WTC11 (cell line): Measurements from ENCODE around the gene F8. TPM values are rescaled to one million over a fixed set of nuclear protein-coding genes. Genes with fewer than 3 reads are reported as not detected.

Experiments
- ATAC-seq: fragments of 200-7000 bp; cut with Tn5 transposase; 2 replicates; pipeline ENCODE4 v1.10.0; 2021; ENCODE audit warnings: mild to moderate bottlenecking, moderate library complexity
- CTCF ChIA-PET: fragments of 300-600 bp; sonication (Branson Sonifier 250); formaldehyde crosslinking; loops from one replicate; lab custom pipeline; 2021; ENCODE audit warnings: antibody characterized with exemption; lab: Charles Lee
- POLR2A ChIA-PET: fragments of 350-600 bp; sonication (Branson Sonifier 250); formaldehyde crosslinking; loops from one replicate; lab custom pipeline; 2021; ENCODE audit warnings: antibody characterized with exemption; lab: Charles Lee
- DNase-seq: peaks from one replicate; pipeline ENCODE4 v3.0.0; 2021; ENCODE audit warnings: low spot score
- H3K27ac Mint-ChIP-seq: 2 replicates; pipeline ENCODE4 v1.8.0; 2021; ENCODE audit warnings: mixed read lengths
- H3K27me3 Mint-ChIP-seq: 2 replicates; pipeline ENCODE4 v1.8.0; 2021; ENCODE audit warnings: low read depth, mild to moderate bottlenecking, moderate library complexity, mixed read lengths
- H3K36me3 Mint-ChIP-seq: 2 replicates; pipeline ENCODE4 v1.8.0; 2021; ENCODE audit warnings: mixed read lengths
- H3K4me1 Mint-ChIP-seq: 2 replicates; pipeline ENCODE4 v1.8.0; 2022; ENCODE audit warnings: mixed read lengths
- H3K4me3 Mint-ChIP-seq: 2 replicates; pipeline ENCODE4 v1.8.0; 2021; ENCODE audit warnings: mild to moderate bottlenecking, moderate library complexity, mixed read lengths
- H3K9me3 Mint-ChIP-seq: 2 replicates; pipeline ENCODE4 v1.8.0; 2021; ENCODE audit warnings: mixed read lengths
- AFF4 ChIP-seq: sonication (generic); formaldehyde crosslinking; IDR thresholded peaks from 2 replicates; pipeline ENCODE4 v1.8.1; 2023; ENCODE audit warnings: mild to moderate bottlenecking, missing genetic modification reagents, borderline replicate concordance
- ATF1 ChIP-seq: sonication (generic); formaldehyde crosslinking; IDR thresholded peaks from 2 replicates; pipeline ENCODE4 v1.8.1; 2023; ENCODE audit warnings: mild to moderate bottlenecking, moderate library complexity, missing genetic modification reagents
- ERG ChIP-seq: fragments of 250-450 bp; sonication (Bioruptor Pico); IDR thresholded peaks from 2 replicates; pipeline ENCODE4 v1.8.0; 2021; ENCODE audit warnings: mild to moderate bottlenecking
- ESRRA ChIP-seq: sonication (generic); formaldehyde crosslinking; IDR thresholded peaks from 2 replicates; pipeline ENCODE4 v1.8.1; 2022; ENCODE audit warnings: mild to moderate bottlenecking, missing genetic modification reagents, borderline replicate concordance
- FOXP4 ChIP-seq: sonication (generic); formaldehyde crosslinking; IDR thresholded peaks from 2 replicates; pipeline ENCODE4 v1.8.0; 2022; ENCODE audit warnings: mild to moderate bottlenecking, missing genetic modification reagents
- HMGA2 ChIP-seq: fragments of 250-450 bp; sonication (Bioruptor Pico); IDR thresholded peaks from 2 replicates; pipeline ENCODE4 v1.4.0; 2021; ENCODE audit warnings: mild to moderate bottlenecking, moderate library complexity
- IRF1 ChIP-seq: sonication (generic); formaldehyde crosslinking; IDR thresholded peaks from 2 replicates; pipeline ENCODE4 v1.8.0; 2023; ENCODE audit warnings: missing genetic modification reagents
- NFYB ChIP-seq: sonication (generic); formaldehyde crosslinking; conservative IDR thresholded peaks from 2 replicates; pipeline ENCODE4 v1.8.0; 2022; ENCODE audit warnings: low read depth, missing genetic modification reagents
- NR3C1 ChIP-seq: sonication (generic); formaldehyde crosslinking; conservative IDR thresholded peaks from 2 replicates; pipeline ENCODE4 v1.8.1; 2023; ENCODE audit warnings: low read depth, mild to moderate bottlenecking, missing genetic modification reagents
- OVOL2 ChIP-seq: fragments of 250-450 bp; sonication (Bioruptor Pico); IDR thresholded peaks from 2 replicates; pipeline ENCODE4 v1.9.0; 2021; ENCODE audit warnings: mild to moderate bottlenecking, borderline replicate concordance
- PRDM15 ChIP-seq: sonication (generic); formaldehyde crosslinking; IDR thresholded peaks from 2 replicates; pipeline ENCODE4 v1.8.0; 2022; ENCODE audit warnings: missing genetic modification reagents
- PRRX2 ChIP-seq: fragments of 250-450 bp; sonication (Bioruptor Pico); IDR thresholded peaks from 2 replicates; pipeline ENCODE4 v1.8.0; 2021; ENCODE audit warnings: mild to moderate bottlenecking
- SMAD3 ChIP-seq: sonication (generic); formaldehyde crosslinking; IDR thresholded peaks from 2 replicates; pipeline ENCODE4 v1.8.0; 2022; ENCODE audit warnings: missing genetic modification reagents, mild to moderate bottlenecking, borderline replicate concordance
- SP1 ChIP-seq: sonication (generic); formaldehyde crosslinking; conservative IDR thresholded peaks from 2 replicates; pipeline ENCODE4 v1.8.1; 2022; ENCODE audit warnings: missing genetic modification reagents
- total RNA-seq: library from RNA; stranded (reverse); gene quantifications from 3 replicates; pipeline ENCODE4 v1.2.3, GENCODE V29; 2021
- TF ChIP-seq, protein P1 (sequence below): sonication (generic); formaldehyde crosslinking; IDR thresholded peaks from 2 replicates; pipeline ENCODE4 v1.8.1; 2022; ENCODE audit warnings: missing genetic modification reagents, borderline replicate concordance
- TF ChIP-seq, protein P2 (sequence below): sonication (generic); formaldehyde crosslinking; IDR thresholded peaks from 2 replicates; pipeline ENCODE4 v1.8.1; 2022; ENCODE audit warnings: mild to moderate bottlenecking, moderate library complexity, missing genetic modification reagents
- TF ChIP-seq, protein P3 (sequence below): sonication (generic); formaldehyde crosslinking; IDR thresholded peaks from 2 replicates; pipeline ENCODE4 v1.8.0; 2022; ENCODE audit warnings: mild to moderate bottlenecking, missing genetic modification reagents

F8 gene
- total RNA-seq, 1 experiment from 2014 or later = 1.6 TPM

DNA sequence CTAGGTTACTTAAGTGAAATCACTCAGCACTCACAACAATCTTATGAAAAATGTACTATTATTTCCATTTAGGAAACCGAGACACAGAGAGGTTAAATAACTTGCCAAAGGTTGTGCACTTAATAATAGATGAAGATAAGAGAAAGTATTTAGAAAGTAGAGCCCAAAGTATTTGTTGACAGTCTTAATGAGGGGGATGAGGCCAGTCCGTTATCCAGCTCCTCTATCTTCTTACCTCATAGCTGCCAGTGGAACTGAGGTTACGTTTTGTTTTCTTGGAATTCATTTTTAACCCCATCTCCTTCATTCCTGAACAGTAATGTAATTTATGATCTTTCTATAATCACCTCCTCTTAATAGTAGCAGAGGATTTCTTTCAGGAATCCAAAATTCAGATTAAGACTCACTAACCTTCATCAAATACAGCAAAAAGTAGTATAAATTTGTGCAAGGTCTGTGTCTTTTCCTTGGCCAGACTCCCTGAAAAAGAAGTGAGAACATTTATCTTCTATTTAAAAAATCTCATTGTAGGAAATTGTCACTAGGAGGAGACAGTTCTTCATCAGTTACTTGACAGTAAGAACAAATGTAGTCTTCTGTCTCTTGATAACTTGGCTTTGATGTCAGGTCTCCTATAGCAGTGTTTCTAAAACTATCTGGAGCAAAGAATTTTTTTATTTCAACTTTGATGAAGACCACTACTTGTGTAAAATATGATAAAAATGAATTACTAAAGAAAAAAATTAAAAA lies 35.5 kb downstream of the F8 start:
- no peak for DNase-seq
- no peak for ATAC-seq
- Mint-ChIP-seq H3K36me3 (no peaks in the 10 kb centered on the region), H3K4me1 (peaks cover 3% of the 10 kb centered on the region; the same call in 1 of the 2 replicates), H3K4me3 (no peak overlapping the region), H3K27ac (no peak overlapping the region), H3K9me3 (no peaks in the 10 kb centered on the region), H3K27me3 (no peaks in the 10 kb centered on the region)
- POLR2A ChIA-PET = no interaction called here
- TF ChIP-seq IRF1 (no peak), AFF4 (CRISPR knock-in tag) (no peak), PRDM15 (CRISPR knock-in tag) (no peak), ATF1 (CRISPR knock-in tag) (no peak), HMGA2 (CRISPR knock-in tag) (no peak), SP1 (no peak), NR3C1 (CRISPR knock-in tag) (no peak), SMAD3 (CRISPR knock-in tag) (no peak), PRRX2 (no peak), NFYB (CRISPR knock-in tag) (no peak), ESRRA (no peak), OVOL2 (CRISPR knock-in tag) (no peak), ERG (CRISPR knock-in tag) (no peak), FOXP4 (CRISPR knock-in tag) (no peak)
- TF ChIP-seq, protein P1, sequence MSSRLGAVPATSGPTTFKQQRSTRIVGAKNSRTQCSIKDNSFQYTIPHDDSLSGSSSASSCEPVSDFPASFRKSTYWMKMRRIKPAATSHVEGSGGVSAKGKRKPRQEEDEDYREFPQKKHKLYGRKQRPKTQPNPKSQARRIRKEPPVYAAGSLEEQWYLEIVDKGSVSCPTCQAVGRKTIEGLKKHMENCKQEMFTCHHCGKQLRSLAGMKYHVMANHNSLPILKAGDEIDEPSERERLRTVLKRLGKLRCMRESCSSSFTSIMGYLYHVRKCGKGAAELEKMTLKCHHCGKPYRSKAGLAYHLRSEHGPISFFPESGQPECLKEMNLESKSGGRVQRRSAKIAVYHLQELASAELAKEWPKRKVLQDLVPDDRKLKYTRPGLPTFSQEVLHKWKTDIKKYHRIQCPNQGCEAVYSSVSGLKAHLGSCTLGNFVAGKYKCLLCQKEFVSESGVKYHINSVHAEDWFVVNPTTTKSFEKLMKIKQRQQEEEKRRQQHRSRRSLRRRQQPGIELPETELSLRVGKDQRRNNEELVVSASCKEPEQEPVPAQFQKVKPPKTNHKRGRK (CRISPR knock-in tag) = no peak
- TF ChIP-seq, protein P2, sequence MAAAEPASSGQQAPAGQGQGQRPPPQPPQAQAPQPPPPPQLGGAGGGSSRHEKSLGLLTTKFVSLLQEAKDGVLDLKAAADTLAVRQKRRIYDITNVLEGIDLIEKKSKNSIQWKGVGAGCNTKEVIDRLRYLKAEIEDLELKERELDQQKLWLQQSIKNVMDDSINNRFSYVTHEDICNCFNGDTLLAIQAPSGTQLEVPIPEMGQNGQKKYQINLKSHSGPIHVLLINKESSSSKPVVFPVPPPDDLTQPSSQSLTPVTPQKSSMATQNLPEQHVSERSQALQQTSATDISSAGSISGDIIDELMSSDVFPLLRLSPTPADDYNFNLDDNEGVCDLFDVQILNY (CRISPR knock-in tag) = no peak
- TF ChIP-seq, protein P3, sequence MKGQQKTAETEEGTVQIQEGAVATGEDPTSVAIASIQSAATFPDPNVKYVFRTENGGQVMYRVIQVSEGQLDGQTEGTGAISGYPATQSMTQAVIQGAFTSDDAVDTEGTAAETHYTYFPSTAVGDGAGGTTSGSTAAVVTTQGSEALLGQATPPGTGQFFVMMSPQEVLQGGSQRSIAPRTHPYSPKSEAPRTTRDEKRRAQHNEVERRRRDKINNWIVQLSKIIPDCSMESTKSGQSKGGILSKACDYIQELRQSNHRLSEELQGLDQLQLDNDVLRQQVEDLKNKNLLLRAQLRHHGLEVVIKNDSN = no peak
- CTCF ChIA-PET = interaction anchor here (1.3 kb wide), 1 partner anchor 61 kb away, joined by 3 read pairs; no protein-coding TSS in a partner anchor
